Measurements from ENCODE around the gene RUNX2. TPM values are rescaled to one million over a fixed set of nuclear protein-coding genes. Genes with fewer than 3 reads are reported as not detected.

RUNX2 gene
- total and polyA plus RNA-seq, 8 donors, result 0.09 to 3.8 (median 0.35) TPM

DNA sequence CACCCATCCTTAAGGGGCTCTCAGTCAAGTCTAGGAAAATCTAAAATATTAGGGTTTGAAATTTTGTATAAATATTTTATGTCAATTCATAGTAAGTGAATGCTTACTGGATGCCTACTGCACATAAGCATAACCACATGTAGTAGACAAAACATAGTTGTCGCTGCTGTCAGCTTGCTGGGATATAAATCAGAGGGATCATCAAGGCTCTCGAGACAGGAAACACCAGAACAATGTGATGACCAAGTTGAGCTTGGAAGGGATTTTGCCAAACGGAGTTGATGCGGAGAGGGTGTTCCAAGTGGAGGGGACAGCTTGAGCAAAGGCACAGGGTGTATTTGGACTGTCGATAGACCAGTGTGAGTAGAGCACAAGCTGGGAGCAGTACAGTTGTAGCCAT lies 155.4 kb downstream of the RUNX2 start:
- DNase-seq (no peak), ATAC-seq (no peak), FAIRE-seq (no peak)
- intact Hi-C loops (cut with DNase I), result no loop called here
- TF ChIP-seq CTCF (IDR thresholded peaks at IDR 0.05), result no peak
- Histone ChIP-seq H3K4me1 (peaks cover 0 to 9% (median 0%) of the 10 kb centered on the region in 3 donors), H3K4me3 (no peak overlapping the region), H3K36me3 (no peaks in the 10 kb centered on the region), H3K27me3 (no peaks in the 10 kb centered on the region), H3K9me3 (no peaks in the 10 kb centered on the region), H3K27ac (no peak overlapping the region)
- 81 to 86% methylated on average over 5 of the region's 5 CpGs for WGBS, 2 donors

GRCh38 chr6:45486736-45487135 lies 158.6 kb downstream of the RUNX2 start:
- Histone ChIP-seq H3K4me3 (no peak overlapping the region), H3K9me3 (no peaks in the 10 kb centered on the region), H3K36me3 (no peaks in the 10 kb centered on the region), H3K4me1 (no peaks in the 10 kb centered on the region), H3K27me3 (no peaks in the 10 kb centered on the region), H3K27ac (no peak overlapping the region)
- no peak for TF ChIP-seq CTCF (IDR thresholded peaks at IDR 0.05)
- 78 to 89% methylated on average over 4 of the region's 4 CpGs for WGBS, 2 donors
- DNase-seq, result no peak
- no peak for ATAC-seq
- no peak for FAIRE-seq
- intact Hi-C loops (cut with DNase I), result no loop called here

GRCh38 chr6:45487645-45488044 lies 159.5 kb downstream of the RUNX2 start:
- Histone ChIP-seq H3K9me3 (no peaks in the 10 kb centered on the region), H3K4me3 (no peak overlapping the region), H3K4me1 (no peaks in the 10 kb centered on the region), H3K27me3 (peaks cover 0 to 3% (median 0%) of the 10 kb centered on the region in 4 donors), H3K36me3 (no peaks in the 10 kb centered on the region), H3K27ac (no peak overlapping the region)
- ATAC-seq (no peak), DNase-seq (no peak), FAIRE-seq (no peak)
- intact Hi-C loops (cut with DNase I), result no loop called here
- TF ChIP-seq CTCF (IDR thresholded peaks at IDR 0.05), result no peak

DNA sequence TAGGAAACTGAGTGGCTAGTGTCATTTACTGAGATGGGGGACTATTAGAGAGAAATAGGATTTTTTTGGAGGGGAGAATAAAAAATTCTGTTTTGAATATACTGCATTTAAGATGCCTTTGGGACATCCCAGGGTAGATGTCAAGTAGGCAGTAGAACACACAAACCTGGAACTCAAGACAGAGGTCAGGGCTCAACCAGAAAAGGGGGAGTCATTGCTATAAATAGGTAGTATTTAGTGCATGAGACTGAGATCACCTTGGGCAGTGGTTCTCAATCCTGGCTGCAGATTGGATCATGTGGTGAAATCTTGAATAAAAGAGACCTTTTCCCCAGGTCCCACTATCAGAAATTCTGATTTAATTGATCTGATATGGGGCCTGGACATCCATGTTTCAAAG lies 160.1 kb downstream of the RUNX2 start:
- FAIRE-seq (no peak), DNase-seq (no peak), ATAC-seq (no peak)
- Histone ChIP-seq H3K27ac (no peak overlapping the region), H3K9me3 (no peaks in the 10 kb centered on the region), H3K27me3 (peaks cover 0 to 6% (median 0%) of the 10 kb centered on the region in 4 donors), H3K4me3 (no peak overlapping the region), H3K4me1 (no peaks in the 10 kb centered on the region), H3K36me3 (no peaks in the 10 kb centered on the region)
- no peak for TF ChIP-seq CTCF (IDR thresholded peaks at IDR 0.05)
- intact Hi-C loops (cut with DNase I), result no loop called here

DNA sequence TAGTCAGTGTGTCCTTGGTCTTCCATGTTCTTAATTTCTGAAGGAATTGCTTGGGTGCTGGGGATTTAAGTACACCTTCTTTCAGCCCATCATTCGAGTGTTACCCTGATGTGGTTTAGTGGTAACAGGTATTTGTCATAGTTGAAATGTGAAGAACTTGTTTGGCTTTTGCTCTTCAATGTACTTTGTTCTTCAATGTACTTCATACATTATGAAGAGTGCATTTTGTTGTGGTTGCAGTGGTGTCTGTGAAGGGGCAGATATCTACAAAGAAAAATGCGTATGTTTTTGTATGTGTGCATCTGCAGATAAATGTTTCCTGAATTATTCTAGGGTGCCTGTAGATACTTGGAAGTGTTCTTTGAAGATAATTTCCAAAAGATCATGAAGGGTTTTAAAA lies 160.8 kb downstream of the RUNX2 start:
- 83 to 85% methylated on average over 2 of the region's 2 CpGs for WGBS, 2 donors

More for the DNA sequence above, 160.8 kb downstream of the RUNX2 start:
- no peaks in the 10 kb centered on the region for H3K4me1 ChIP-seq
- FAIRE-seq, result no peak
- TF ChIP-seq CTCF (IDR thresholded peaks at IDR 0.05), result no peak
- no peaks in the 10 kb centered on the region for H3K9me3 ChIP-seq
- H3K4me3 ChIP-seq, result no peak overlapping the region
- DNase-seq, result no peak
- no peak overlapping the region for H3K27ac ChIP-seq
- intact Hi-C loops (cut with DNase I), result no loop called here
- H3K36me3 ChIP-seq, result no peaks in the 10 kb centered on the region
- no peak for ATAC-seq
- peaks cover 0 to 6% (median 0%) of the 10 kb centered on the region in 4 donors for H3K27me3 ChIP-seq

Data from pancreas (tissue), 10 donors.